ENCODE measurements around the gene COX7A1.
"Not testable (repeated sequence)": the region's sequence is repeated elsewhere in the genome, so short reads cannot be mapped to it uniquely, and the experiment has no call there.

COX7A1 gene

GRCh38 chr19:36152352-36153091, at the start of gene COX7A1:
COX7A1 (minus strand) TSS chr19:36152447; CDS start chr19:36152407, 40 bp downstream.
- Histone ChIP-seq H3K9me3 (replicated peaks in 1 of 11) (no peaks in the 10 kb centered on the region), H3K36me3 (peaks cover 49 to 71% (median 60%) of the 10 kb centered on the region in 11 experiments), H3K9ac (no peak within 1 kb of the TSS), H3K4me2 (no peak within 1 kb of the TSS), H3K4me1 (no peaks in the 10 kb centered on the region), H4K20me1 (peaks cover 0 to 61% (median 28%) of the 10 kb centered on the region in 11 experiments; a peak in 16 of 22 replicates), H3K27me3 (no peaks in the 10 kb centered on the region), H3K4me3 (no peak within 1 kb of the TSS), H3K27ac (no peak within 1 kb of the TSS)
- no peak for TF ChIP-seq Cebpa-rat (IDR thresholded peaks at IDR 0.05)

- Histone ChIP-seq H4K20me1 (no peaks in the 10 kb centered on the region), H3K4me2 (no peak overlapping the region), H3K4me3 (no peak overlapping the region), H3K9ac (no peak overlapping the region), H3K27ac (no peak overlapping the region), H3K4me1 (peaks cover 0 to 4% (median 2%) of the 10 kb centered on the region in 10 experiments; a peak in 12 of 20 replicates), H3K27me3 (no peaks in the 10 kb centered on the region), H3K36me3 (peaks cover 0 to 14% (median 0%) of the 10 kb centered on the region in 11 experiments; a peak in 5 of 22 replicates), H3K9me3 (replicated peaks in 1 of 11) (no peaks in the 10 kb centered on the region)
- no peak for TF ChIP-seq Cebpa-rat (IDR thresholded peaks at IDR 0.05)
Measured at GRCh38 chr19:36201684-36202083, 49.4 kb upstream of the COX7A1 start.

GRCh38 chr19:36198119-36198518, 45.9 kb upstream of the COX7A1 start:
- peaks cover 0 to 12% (median 11%) of the 10 kb centered on the region in 10 experiments; a peak in 14 of 20 replicates for H3K4me1 ChIP-seq
- H3K9me3 ChIP-seq (replicated peaks in 1 of 11), result no peaks in the 10 kb centered on the region
- no peak overlapping the region for H3K9ac ChIP-seq
- no peaks in the 10 kb centered on the region for H3K27me3 ChIP-seq
- no peak overlapping the region for H3K4me3 ChIP-seq
- no peak overlapping the region for H3K27ac ChIP-seq
- TF ChIP-seq Cebpa-rat (IDR thresholded peaks at IDR 0.05), result no peak
- H3K4me2 ChIP-seq, result no peak overlapping the region
- no peaks in the 10 kb centered on the region for H4K20me1 ChIP-seq
- peaks cover 4 to 30% (median 15%) of the 10 kb centered on the region in 11 experiments; a peak in 14 of 22 replicates for H3K36me3 ChIP-seq

GRCh38 chr19:36196249-36196648, 44.0 kb upstream of the COX7A1 start:
- peak overlapping the region in 3 of 11 experiments; percentile 6 to 36 (median 10); a peak in 3 of 22 replicates for H3K27ac ChIP-seq
- no peaks in the 10 kb centered on the region for H3K27me3 ChIP-seq
- TF ChIP-seq Cebpa-rat (IDR thresholded peaks at IDR 0.05), result no peak
- peaks cover 0 to 12% (median 11%) of the 10 kb centered on the region in 10 experiments; a peak in 14 of 20 replicates for H3K4me1 ChIP-seq
- H3K36me3 ChIP-seq, result peaks cover 4 to 24% (median 15%) of the 10 kb centered on the region in 11 experiments; a peak in 14 of 22 replicates
- H4K20me1 ChIP-seq, result no peaks in the 10 kb centered on the region
- no peak overlapping the region for H3K4me3 ChIP-seq
- peak overlapping the region in 7 of 11 experiments; percentile 2 to 45 (median 17); a peak in 7 of 22 replicates for H3K4me2 ChIP-seq
- 0 out of 22 replicates have a peak overlapping the region, but pooled peaks of 1 of the 11 experiments have one; percentile 26 for H3K9ac ChIP-seq
- no peaks in the 10 kb centered on the region for H3K9me3 ChIP-seq (replicated peaks in 1 of 11)

- H4K20me1 ChIP-seq; H3K4me3 ChIP-seq; H3K27me3 ChIP-seq; H3K4me1 ChIP-seq; H3K9ac ChIP-seq; H3K27ac ChIP-seq; H3K4me2 ChIP-seq; H3K9me3 ChIP-seq (replicated peaks in 1 of 11): not testable (repeated sequence)
- H3K36me3 ChIP-seq, result peaks cover 9 to 19% (median 15%) of the 10 kb centered on the region in 11 experiments; a peak in 20 of 22 replicates
Measured at GRCh38 chr19:36186722-36187121, 34.5 kb upstream of the COX7A1 start.

- no peaks in the 10 kb centered on the region for H3K4me1 ChIP-seq
- H3K27ac ChIP-seq, result no peak overlapping the region
- no peak for TF ChIP-seq Cebpa-rat (IDR thresholded peaks at IDR 0.05)
- no peaks in the 10 kb centered on the region for H4K20me1 ChIP-seq
- no peaks in the 10 kb centered on the region for H3K9me3 ChIP-seq (replicated peaks in 1 of 11)
- H3K4me2 ChIP-seq, result no peak overlapping the region
- H3K36me3 ChIP-seq, result peaks cover 9 to 20% (median 14%) of the 10 kb centered on the region in 11 experiments; a peak in 20 of 22 replicates
- H3K27me3 ChIP-seq, result no peaks in the 10 kb centered on the region
- no peak overlapping the region for H3K4me3 ChIP-seq
- H3K9ac ChIP-seq, result no peak overlapping the region
Measured at GRCh38 chr19:36183245-36183628, 31.0 kb upstream of the COX7A1 start.

GRCh38 chr19:36182612-36183244, 30.5 kb upstream of the COX7A1 start:
- Histone ChIP-seq H3K9ac (no peak overlapping the region), H3K9me3 (replicated peaks in 1 of 11) (no peaks in the 10 kb centered on the region), H3K27ac (no peak overlapping the region), H3K36me3 (peaks cover 9 to 20% (median 14%) of the 10 kb centered on the region in 11 experiments; a peak in 20 of 22 replicates), H3K4me2 (no peak overlapping the region), H3K4me1 (no peaks in the 10 kb centered on the region), H4K20me1 (no peaks in the 10 kb centered on the region), H3K27me3 (no peaks in the 10 kb centered on the region), H3K4me3 (no peak overlapping the region)
- no peak for TF ChIP-seq Cebpa-rat (IDR thresholded peaks at IDR 0.05)

- not testable (repeated sequence) for H3K4me3 ChIP-seq; H3K4me1 ChIP-seq; H3K9ac ChIP-seq; H3K4me2 ChIP-seq; H3K27me3 ChIP-seq; H4K20me1 ChIP-seq; H3K9me3 ChIP-seq (replicated peaks in 1 of 11); H3K27ac ChIP-seq
- peaks cover 9 to 20% (median 14%) of the 10 kb centered on the region in 11 experiments; a peak in 20 of 22 replicates for H3K36me3 ChIP-seq
Measured at GRCh38 chr19:36179077-36179476, 26.8 kb upstream of the COX7A1 start.

- H3K27me3 ChIP-seq; H3K4me1 ChIP-seq; H3K27ac ChIP-seq; H3K9me3 ChIP-seq (replicated peaks in 1 of 11); H3K9ac ChIP-seq; H3K36me3 ChIP-seq; H3K4me3 ChIP-seq; H4K20me1 ChIP-seq: not testable (repeated sequence)
- peak overlapping the region in 1 of 11 experiments; percentile 14; a peak in 1 of 22 replicates for H3K4me2 ChIP-seq
Measured at GRCh38 chr19:36173846-36174245, 21.6 kb upstream of the COX7A1 start.
